ENCODE results near the gene MYL7.

Gene MYL7

GRCh38 chr7:44098092-44099068 lies 42.8 kb downstream of the MYL7 start:
- no peak for DNase-seq

GRCh38 chr7:44097064-44097932 lies 43.8 kb downstream of the MYL7 start:
- DNase-seq, result no peak

- DNase-seq, result no peak
These were observed 44.7 kb downstream of the MYL7 start for GRCh38 chr7:44096326-44096881.

GRCh38 chr7:44095781-44096180 lies 45.4 kb downstream of the MYL7 start:
- DNase-seq, result no peak

- no peak for DNase-seq
These were observed 46.1 kb downstream of the MYL7 start for GRCh38 chr7:44094883-44095592.

GRCh38 chr7:44094365-44094764 lies 46.8 kb downstream of the MYL7 start:
- DNase-seq, result no peak

GRCh38 chr7:44093102-44093641 lies 48.0 kb downstream of the MYL7 start:
- DNase-seq, result no peak
